Right lobe of liver (tissue), 4 donors: Measurements from ENCODE around the gene SYNPO2L.
"Not testable (repeated sequence)": the region's sequence is repeated elsewhere in the genome, so short reads cannot be mapped to it uniquely, and the experiment has no call there.

Experiments used
- POLR2A ChIP-seq: fragments of 450-650 bp; IDR thresholded peaks from one replicate; pipeline ENCODE4 v1.6.1; 2017; ENCODE audit warnings: antibody characterized with exemption, mild to moderate bottlenecking
- TF ChIP-seq, protein P1 (sequence below), 4 donors: fragments of 200-600 bp in 3 of 4; fragments of 450-650 bp in 1 of 4; IDR thresholded peaks; one replicate each; pipeline versions ENCODE4 v1.5.1 to v1.8.0; 2016 to 2022; ENCODE audit warnings: antibody characterized with exemption in 4 of 4, mild to moderate bottlenecking in 2 of 4
- donor health status: DM: no; HTN: no; CAD: no.
- donor health status: DM: no; HTN: no; CAD: no.
- donor health status: DM: no; HTN: yes; CAD: no.

DNA sequence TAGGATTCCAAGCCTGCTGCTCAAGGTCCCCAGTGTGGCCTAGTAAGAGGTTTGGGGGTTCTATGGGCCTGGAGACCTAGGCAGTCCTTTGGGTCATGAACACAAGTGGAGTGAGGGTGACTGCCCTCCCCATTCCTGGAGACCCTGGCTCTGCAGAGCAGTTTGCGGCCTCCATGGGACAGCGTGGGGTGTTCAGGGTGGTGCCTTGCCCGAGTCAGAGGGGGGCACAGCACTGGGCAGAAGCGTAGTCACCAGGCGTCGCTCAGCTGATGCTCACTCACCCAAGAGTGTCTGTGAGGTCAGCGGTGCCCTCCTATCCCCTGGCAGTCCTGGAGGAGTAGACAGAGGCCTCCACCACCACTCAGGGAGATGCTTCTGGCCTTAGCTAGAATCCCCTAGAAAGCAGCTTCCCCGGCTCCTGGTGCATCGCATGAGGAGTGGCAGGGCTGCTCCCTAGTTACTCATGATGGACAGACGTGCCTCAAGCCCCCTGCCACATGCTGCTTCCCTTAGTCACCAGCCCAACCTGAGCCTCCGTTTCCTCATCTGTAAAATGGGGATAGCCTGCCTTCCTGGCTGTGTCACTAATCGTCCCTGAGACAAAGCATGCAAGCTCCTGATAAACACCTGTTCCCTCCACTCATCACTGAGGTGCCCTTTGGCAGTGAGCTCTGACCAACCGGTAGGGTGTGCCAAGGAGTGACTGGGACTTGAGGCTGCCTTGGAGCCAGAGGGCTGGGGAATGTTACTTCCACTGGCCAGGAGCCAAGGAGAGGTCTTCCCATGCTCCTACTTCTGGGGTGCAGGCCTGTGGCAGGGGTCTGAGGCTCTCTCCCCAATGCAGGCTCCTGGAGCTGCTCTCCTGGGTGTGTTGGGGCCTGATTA is 8.6 kb upstream of the SYNPO2L start:
- TF ChIP-seq, protein P1, sequence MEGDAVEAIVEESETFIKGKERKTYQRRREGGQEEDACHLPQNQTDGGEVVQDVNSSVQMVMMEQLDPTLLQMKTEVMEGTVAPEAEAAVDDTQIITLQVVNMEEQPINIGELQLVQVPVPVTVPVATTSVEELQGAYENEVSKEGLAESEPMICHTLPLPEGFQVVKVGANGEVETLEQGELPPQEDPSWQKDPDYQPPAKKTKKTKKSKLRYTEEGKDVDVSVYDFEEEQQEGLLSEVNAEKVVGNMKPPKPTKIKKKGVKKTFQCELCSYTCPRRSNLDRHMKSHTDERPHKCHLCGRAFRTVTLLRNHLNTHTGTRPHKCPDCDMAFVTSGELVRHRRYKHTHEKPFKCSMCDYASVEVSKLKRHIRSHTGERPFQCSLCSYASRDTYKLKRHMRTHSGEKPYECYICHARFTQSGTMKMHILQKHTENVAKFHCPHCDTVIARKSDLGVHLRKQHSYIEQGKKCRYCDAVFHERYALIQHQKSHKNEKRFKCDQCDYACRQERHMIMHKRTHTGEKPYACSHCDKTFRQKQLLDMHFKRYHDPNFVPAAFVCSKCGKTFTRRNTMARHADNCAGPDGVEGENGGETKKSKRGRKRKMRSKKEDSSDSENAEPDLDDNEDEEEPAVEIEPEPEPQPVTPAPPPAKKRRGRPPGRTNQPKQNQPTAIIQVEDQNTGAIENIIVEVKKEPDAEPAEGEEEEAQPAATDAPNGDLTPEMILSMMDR (IDR thresholded peaks at IDR 0.05) = not testable (repeated sequence)
- TF ChIP-seq POLR2A = not testable (repeated sequence)
